Glutamatergic neuron (in vitro differentiated cells): Measurements from ENCODE around the gene ZNF280A. TPM values are rescaled to one million over a fixed set of nuclear protein-coding genes. Genes with fewer than 3 reads are reported as not detected.

Experiments
- DNase-seq: peaks from one replicate; pipeline ENCODE4 v3.0.0; 2022
- H3K27ac Mint-ChIP-seq: one replicate; pipeline ENCODE4 v1.8.0; 2020; ENCODE audit warnings: mild to moderate bottlenecking, mixed read lengths, inconsistent platforms; ENCODE audit not compliant: unreplicated experiment
- H3K27me3 Mint-ChIP-seq: one replicate; pipeline ENCODE4 v1.8.0; 2020; ENCODE audit warnings: mild to moderate bottlenecking, moderate library complexity, mixed read lengths, inconsistent platforms; ENCODE audit not compliant: unreplicated experiment
- H3K36me3 Mint-ChIP-seq: one replicate; pipeline ENCODE4 v1.8.0; 2020; ENCODE audit warnings: mild to moderate bottlenecking, mixed read lengths, inconsistent platforms; ENCODE audit not compliant: unreplicated experiment
- H3K4me1 Mint-ChIP-seq: one replicate; pipeline ENCODE4 v1.8.0; 2020; ENCODE audit warnings: mild to moderate bottlenecking, low read depth, mixed read lengths, inconsistent platforms; ENCODE audit not compliant: unreplicated experiment
- H3K4me3 Mint-ChIP-seq: one replicate; pipeline ENCODE4 v1.8.0; 2020; ENCODE audit warnings: mild to moderate bottlenecking, mixed read lengths, inconsistent platforms; ENCODE audit not compliant: unreplicated experiment
- H3K9me3 Mint-ChIP-seq: one replicate; pipeline ENCODE4 v1.8.0; 2020; ENCODE audit warnings: mild to moderate bottlenecking, moderate library complexity, mixed read lengths, inconsistent platforms; ENCODE audit not compliant: unreplicated experiment
- CTCF ChIP-seq: fragments of 200-600 bp; sonication (generic); IDR thresholded peaks from one replicate; pipeline ENCODE4 v1.5.0; 2021; ENCODE audit not compliant: partially characterized antibody, unreplicated experiment
- total RNA-seq: library from RNA; stranded (reverse); fragmentation: NEBNext Ultra II Directional; extraction: Animal tissue kit (Norgen Biotek cat#: 25700); gene quantifications from one replicate; pipeline ENCODE4 v1.2.1, GENCODE V29; 2021; ENCODE audit not compliant: unreplicated experiment

ZNF280A gene
- total RNA-seq, 1 donor from 2014 or later = not detected

GRCh38 chr22:22558071-22558971, 38.3 kb upstream of the ZNF280A start:
- no peak for DNase-seq
- Mint-ChIP-seq H3K9me3 (no peaks in the 10 kb centered on the region), H3K36me3 (peaks cover 9% of the 10 kb centered on the region), H3K4me3 (no peak overlapping the region), H3K27me3 (peaks cover 7% of the 10 kb centered on the region), H3K4me1 (no peaks in the 10 kb centered on the region), H3K27ac (no peak overlapping the region)
- no peak for TF ChIP-seq CTCF

GRCh38 chr22:22556995-22557925, 37.2 kb upstream of the ZNF280A start:
- H3K27ac Mint-ChIP-seq = no peak overlapping the region
- peaks cover 5% of the 10 kb centered on the region for H3K36me3 Mint-ChIP-seq
- H3K9me3 Mint-ChIP-seq = no peaks in the 10 kb centered on the region
- peaks cover 7% of the 10 kb centered on the region for H3K27me3 Mint-ChIP-seq
- no peak for TF ChIP-seq CTCF
- no peak for DNase-seq
- H3K4me3 Mint-ChIP-seq = no peak overlapping the region
- peaks cover 5% of the 10 kb centered on the region for H3K4me1 Mint-ChIP-seq

GRCh38 chr22:22556578-22556977, 36.5 kb upstream of the ZNF280A start:
- H3K9me3 Mint-ChIP-seq = no peaks in the 10 kb centered on the region
- no peak overlapping the region for H3K27ac Mint-ChIP-seq
- peaks cover 7% of the 10 kb centered on the region for H3K27me3 Mint-ChIP-seq
- no peak for DNase-seq
- H3K4me1 Mint-ChIP-seq = peaks cover 5% of the 10 kb centered on the region
- H3K4me3 Mint-ChIP-seq = no peak overlapping the region
- no peak for TF ChIP-seq CTCF
- peaks cover 5% of the 10 kb centered on the region for H3K36me3 Mint-ChIP-seq

- Mint-ChIP-seq H3K27ac (no peak overlapping the region), H3K36me3 (peaks cover 5% of the 10 kb centered on the region), H3K4me1 (peaks cover 5% of the 10 kb centered on the region), H3K27me3 (peaks cover 7% of the 10 kb centered on the region), H3K9me3 (no peaks in the 10 kb centered on the region), H3K4me3 (no peak overlapping the region)
- DNase-seq = no peak
- no peak for TF ChIP-seq CTCF
Measured at GRCh38 chr22:22555596-22555995, 35.5 kb upstream of the ZNF280A start.
